HTERT RPE-1 (cell line): Measurements from ENCODE around the gene CAPN9.
"Not testable (repeated sequence)": the region's sequence is repeated elsewhere in the genome, so short reads cannot be mapped to it uniquely, and the experiment has no call there.

ENCODE experiments used
- in situ Hi-C: fragments of 300-500 bp; cut with MboI; formaldehyde crosslinking; loops from 4 replicates; pipeline ENCODE4 v1.14.3; 2020; ENCODE audit warnings: low sequenced_read_pairs

CAPN9 gene

GRCh38 chr1:230844561-230844960, 97.4 kb downstream of the CAPN9 start:
- in situ Hi-C loops: no loop called here

GRCh38 chr1:230845184-230845583, 98.0 kb downstream of the CAPN9 start:
- in situ Hi-C loops: not testable (repeated sequence)

- in situ Hi-C loops: no loop called here
These were observed 101.0 kb downstream of the CAPN9 start for GRCh38 chr1:230848235-230848634.

- in situ Hi-C loops: no loop called here
These were observed 102.5 kb downstream of the CAPN9 start for GRCh38 chr1:230849451-230850224.

- in situ Hi-C loops: no loop called here
These were observed 103.4 kb downstream of the CAPN9 start for GRCh38 chr1:230850547-230850946.

- in situ Hi-C loops: no loop called here
These were observed 104.1 kb downstream of the CAPN9 start for GRCh38 chr1:230851291-230851691.
